DMS153 treated with DMSO at 0.1 percent for 48 hours (cell line): ENCODE measurements around the gene CSNK2A3.
A peak's percentile ranks its signal among the peaks of the same experiment; 100 is the strongest.

ENCODE experiments used
- DNase-seq: peaks from one replicate; lab custom pipeline; 2025; ENCODE audit not compliant: unreplicated experiment; lab: John Stamatoyannopoulos, UW

Gene CSNK2A3

GRCh38 chr11:11338304-11338703 lies 14.7 kb downstream of the CSNK2A3 start:
- DNase-seq = no peak

- no peak for DNase-seq
These were observed 16.4 kb downstream of the CSNK2A3 start for GRCh38 chr11:11336664-11337063.

- no peak for DNase-seq
These were observed 18.0 kb downstream of the CSNK2A3 start for GRCh38 chr11:11335043-11335442.

GRCh38 chr11:11334607-11335006 lies 18.4 kb downstream of the CSNK2A3 start:
- no peak for DNase-seq

- peak; percentile 9 for DNase-seq
These were observed 20.8 kb downstream of the CSNK2A3 start for GRCh38 chr11:11332141-11332710.

GRCh38 chr11:11329062-11329806 lies 23.8 kb downstream of the CSNK2A3 start:
- DNase-seq = no peak

- DNase-seq = no peak
These were observed 29.0 kb downstream of the CSNK2A3 start for GRCh38 chr11:11324090-11324489.

GRCh38 chr11:11322101-11322500 lies 30.9 kb downstream of the CSNK2A3 start:
- no peak for DNase-seq

- DNase-seq = no peak
These were observed 32.2 kb downstream of the CSNK2A3 start for GRCh38 chr11:11320825-11321224.

GRCh38 chr11:11318961-11319360 lies 34.1 kb downstream of the CSNK2A3 start:
- DNase-seq = no peak

GRCh38 chr11:11318461-11318860 lies 34.6 kb downstream of the CSNK2A3 start:
- no peak for DNase-seq

- DNase-seq = no peak
These were observed 36.3 kb downstream of the CSNK2A3 start for GRCh38 chr11:11316651-11317230.

GRCh38 chr11:11313902-11314692 lies 39.0 kb downstream of the CSNK2A3 start:
- DNase-seq = no peak

GRCh38 chr11:11313426-11313825 lies 39.6 kb downstream of the CSNK2A3 start:
- no peak for DNase-seq

GRCh38 chr11:11312738-11313137 lies 40.3 kb downstream of the CSNK2A3 start:
- no peak for DNase-seq

GRCh38 chr11:11311169-11311568 lies 41.9 kb downstream of the CSNK2A3 start:
- DNase-seq = no peak

GRCh38 chr11:11309906-11310305 lies 43.1 kb downstream of the CSNK2A3 start:
- no peak for DNase-seq

GRCh38 chr11:11308249-11308648 lies 44.8 kb downstream of the CSNK2A3 start:
- DNase-seq = no peak

- no peak for DNase-seq
These were observed 46.2 kb downstream of the CSNK2A3 start for GRCh38 chr11:11306855-11307254.

- no peak for DNase-seq
These were observed 48.5 kb downstream of the CSNK2A3 start for GRCh38 chr11:11304550-11304949.

- DNase-seq = no peak
These were observed 50.5 kb downstream of the CSNK2A3 start for GRCh38 chr11:11302565-11302964.
